GM20000 (cell line): ENCODE results near the gene KCNJ4.
A peak's percentile ranks its signal among the peaks of the same experiment; 100 is the strongest.

ENCODE experiments used
- DNase-seq: peaks from one replicate; pipeline ENCODE4 v3.0.0; 2012; ENCODE audit warnings: low spot score
- CTCF ChIP-seq: IDR thresholded peaks from 2 replicates; pipeline ENCODE4 v1.5.1; 2012; ENCODE audit warnings: mild to moderate bottlenecking, control low read depth; ENCODE audit errors: extremely low read depth, missing control alignments

Gene KCNJ4

GRCh38 chr22:38469306-38469781, 14.3 kb upstream of the KCNJ4 start:
- DNase-seq, result peak; percentile 18

GRCh38 chr22:38468443-38469305, 13.7 kb upstream of the KCNJ4 start:
- no peak for TF ChIP-seq CTCF
- DNase-seq, result peak; percentile 29

More at GRCh38 chr22:38469306-38469781, 14.3 kb upstream of the KCNJ4 start:
- TF ChIP-seq CTCF, result no peak

GRCh38 chr22:38467904-38468442, 13.0 kb upstream of the KCNJ4 start, which contains the start of gene KDELR3:
KDELR3 (plus strand) TSS chr22:38468096; CDS start chr22:38468234, 138 bp downstream.
- peak; percentile 92 for DNase-seq
- no peak for TF ChIP-seq CTCF

- DNase-seq, result no peak
Observed at GRCh38 chr22:38467438-38467903, 12.5 kb upstream of the KCNJ4 start.

GRCh38 chr22:38465673-38466490, 10.9 kb upstream of the KCNJ4 start:
- DNase-seq, result peak; percentile 16
- no peak for TF ChIP-seq CTCF

More at GRCh38 chr22:38467438-38467903, 12.5 kb upstream of the KCNJ4 start:
- TF ChIP-seq CTCF, result no peak

- TF ChIP-seq CTCF, result no peak
- no peak for DNase-seq
Observed at GRCh38 chr22:38464992-38465672, 10.1 kb upstream of the KCNJ4 start.
